IPS DF 6.9 (cell line): Measurements from ENCODE around the gene KIAA1755.

Source experiments
- DNase-seq: peaks from one replicate; pipeline ENCODE4 v3.0.0-alpha.2; 2013; ENCODE audit warnings: low read depth, low spot score
- H3K27ac ChIP-seq: one replicate; pipeline ENCODE4 v1.5.1; 2013; ENCODE audit warnings: low read length, control low read depth
- H3K27me3 ChIP-seq: 2 replicates; pipeline ENCODE4 v1.6.1; 2013; ENCODE audit warnings: mild to moderate bottlenecking, low read length; ENCODE audit not compliant: control insufficient read depth, insufficient read depth
- H3K36me3 ChIP-seq: 2 replicates; pipeline ENCODE4 v1.6.1; 2013; ENCODE audit warnings: low read length; ENCODE audit not compliant: control insufficient read depth, insufficient read depth
- H3K4me1 ChIP-seq: 2 replicates; pipeline ENCODE4 v1.6.1; 2013; ENCODE audit warnings: low read length; ENCODE audit not compliant: control insufficient read depth, insufficient read depth
- H3K4me3 ChIP-seq: 2 replicates; pipeline ENCODE4 v1.5.1; 2013; ENCODE audit warnings: mild to moderate bottlenecking, low read length
- H3K9me3 ChIP-seq: 2 replicates; pipeline ENCODE4 v1.6.1; 2013; ENCODE audit warnings: low read length, inconsistent platforms; ENCODE audit not compliant: control insufficient read depth, insufficient read depth
- WGBS: extraction: QIAGEN DNeasy Blood & Tissue Kit; methylation state at CpG from one replicate; pipeline ENCODE4 v1.1.7; 2013; ENCODE audit warnings: mixed read lengths, missing lambda C conversion rate; ENCODE audit not compliant: insufficient read length, insufficient coverage; 5-methylcytosine and 5-hydroxymethylcytosine counted together

Gene KIAA1755

GRCh38 chr20:38301309-38301708, 40.8 kb upstream of the KIAA1755 start:
- peaks cover 3% of the 10 kb centered on the region for H3K4me1 ChIP-seq
- H3K36me3 ChIP-seq: no peaks in the 10 kb centered on the region
- H3K4me3 ChIP-seq: no peak overlapping the region
- H3K9me3 ChIP-seq: no peaks in the 10 kb centered on the region
- no peak for DNase-seq
- H3K27me3 ChIP-seq: no peaks in the 10 kb centered on the region
- WGBS: no CpG with 5 or more reads among the region's 3 CpGs
- no peak overlapping the region for H3K27ac ChIP-seq

GRCh38 chr20:38300438-38300837, 39.9 kb upstream of the KIAA1755 start:
- Histone ChIP-seq H3K27ac (no peak overlapping the region), H3K9me3 (no peaks in the 10 kb centered on the region), H3K36me3 (no peaks in the 10 kb centered on the region), H3K27me3 (no peaks in the 10 kb centered on the region), H3K4me1 (peaks cover 3% of the 10 kb centered on the region), H3K4me3 (no peak overlapping the region)
- DNase-seq: no peak
- WGBS: no CpG with 5 or more reads among the region's 4 CpGs

DNA sequence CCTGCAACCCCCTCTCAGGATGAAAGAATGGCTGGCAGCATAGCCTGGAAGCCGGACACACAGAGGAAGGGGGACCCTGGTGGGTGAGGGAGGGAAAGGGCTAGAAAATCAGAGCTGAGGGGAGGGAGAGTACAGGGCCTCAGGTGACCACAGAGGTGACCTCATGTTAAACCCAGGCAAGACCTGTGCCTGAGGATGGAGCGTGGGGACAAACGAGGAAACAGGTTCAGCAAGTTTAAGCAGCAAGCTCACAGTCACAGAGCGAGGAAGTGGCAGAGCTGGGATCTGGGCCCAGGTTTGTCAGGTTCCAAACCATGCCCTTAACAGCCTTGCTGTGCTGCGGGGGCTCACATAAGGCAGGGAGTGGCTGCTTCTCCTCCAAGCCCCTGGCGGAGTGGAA, 39.4 kb upstream of the KIAA1755 start:
- no CpG with 5 or more reads among the region's 6 CpGs for WGBS
- Histone ChIP-seq H3K27me3 (no peaks in the 10 kb centered on the region), H3K27ac (no peak overlapping the region), H3K36me3 (no peaks in the 10 kb centered on the region), H3K4me3 (no peak overlapping the region), H3K9me3 (no peaks in the 10 kb centered on the region), H3K4me1 (peaks cover 3% of the 10 kb centered on the region)
- DNase-seq: no peak

DNA sequence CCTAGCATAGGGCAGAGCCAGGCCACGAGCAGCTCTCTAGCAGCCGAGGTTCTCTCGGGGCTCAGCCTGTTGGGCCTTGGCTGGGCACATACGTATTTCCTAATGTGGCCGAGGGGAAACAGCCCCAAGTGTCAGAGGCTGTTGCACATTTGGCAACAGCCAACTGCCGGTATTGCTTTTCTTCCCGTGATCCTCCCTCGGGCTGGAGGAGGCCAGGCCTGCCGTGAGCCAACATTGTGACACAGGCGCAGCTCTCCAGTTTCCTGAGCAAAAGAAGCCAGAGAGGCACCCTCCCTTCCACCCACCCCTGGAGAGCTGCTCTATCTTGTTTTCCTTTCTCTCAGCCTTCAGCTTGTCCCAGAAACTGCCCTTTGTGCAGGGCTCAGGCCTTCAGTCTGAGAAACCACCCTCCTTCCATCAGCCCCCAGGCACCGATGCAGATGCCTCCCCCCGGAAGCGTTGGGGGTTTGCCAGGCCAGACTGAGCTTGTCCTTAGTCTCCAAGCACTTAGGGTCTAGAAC, 38.3 kb upstream of the KIAA1755 start:
- no peaks in the 10 kb centered on the region for H3K36me3 ChIP-seq
- DNase-seq: no peak
- no CpG with 5 or more reads among the region's 13 CpGs for WGBS
- no peak overlapping the region for H3K27ac ChIP-seq
- H3K4me3 ChIP-seq: no peak overlapping the region
- H3K27me3 ChIP-seq: no peaks in the 10 kb centered on the region
- peaks cover 6% of the 10 kb centered on the region for H3K4me1 ChIP-seq
- no peaks in the 10 kb centered on the region for H3K9me3 ChIP-seq

DNA sequence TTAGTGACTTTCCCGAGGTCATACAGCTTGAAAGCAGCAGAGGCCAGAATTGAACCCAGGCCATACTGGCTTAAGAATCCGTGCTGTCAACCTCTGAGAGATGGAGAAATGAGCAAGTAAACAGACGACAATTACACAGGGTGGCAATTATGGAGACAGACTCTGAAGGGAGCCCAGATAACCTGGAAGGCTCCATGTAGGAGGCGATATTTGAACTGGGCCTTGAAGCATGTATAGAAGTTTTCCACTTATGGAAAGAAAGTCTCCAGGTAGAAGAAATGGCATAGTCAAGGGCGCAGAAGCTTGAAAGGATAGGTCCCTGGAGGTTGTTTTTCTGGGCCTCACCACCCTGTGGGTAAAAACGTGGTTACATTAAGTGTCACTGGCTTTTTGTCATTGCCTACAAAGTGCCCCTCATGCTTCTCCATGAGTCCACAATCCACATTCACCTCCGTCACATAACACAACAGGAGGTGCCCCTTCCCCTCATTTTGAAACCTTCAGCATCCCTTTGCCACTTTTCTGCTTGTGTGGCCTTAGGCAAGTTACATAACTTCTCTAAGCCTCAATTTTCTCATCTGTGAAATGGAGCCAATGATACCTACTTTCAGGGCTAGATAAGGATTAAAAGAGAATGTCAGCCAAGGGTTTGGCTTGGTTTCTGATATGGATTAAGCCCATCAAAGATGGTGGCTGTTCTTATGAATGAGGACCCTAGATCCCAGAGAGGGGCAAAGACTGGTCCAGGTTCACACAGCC, 37.6 kb upstream of the KIAA1755 start:
- peaks cover 6% of the 10 kb centered on the region for H3K4me1 ChIP-seq
- no peak overlapping the region for H3K27ac ChIP-seq
- no CpG with 5 or more reads among the region's 7 CpGs for WGBS
- H3K36me3 ChIP-seq: no peaks in the 10 kb centered on the region
- no peaks in the 10 kb centered on the region for H3K9me3 ChIP-seq
- H3K4me3 ChIP-seq: no peak overlapping the region
- H3K27me3 ChIP-seq: no peaks in the 10 kb centered on the region
- no peak for DNase-seq

DNA sequence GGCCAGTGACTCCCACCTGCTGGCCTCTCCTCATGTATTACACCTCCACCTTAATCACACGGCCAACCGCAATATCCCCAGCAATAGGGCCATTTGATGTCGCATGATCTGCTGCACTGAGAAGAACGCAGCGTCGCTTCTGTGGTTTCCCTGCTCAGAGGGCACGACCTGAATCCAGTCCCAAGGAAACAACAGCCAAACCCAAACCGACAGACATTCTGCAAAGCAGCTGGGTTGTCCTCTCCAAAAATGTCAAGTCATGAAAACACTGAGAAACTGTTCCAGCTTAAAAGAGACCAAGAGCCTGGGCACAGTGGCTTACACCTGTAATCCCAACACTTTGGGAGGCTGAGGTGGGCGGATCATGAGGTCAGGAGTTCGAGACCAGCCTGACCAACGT, 35.9 kb upstream of the KIAA1755 start:
- H3K27ac ChIP-seq: no peak overlapping the region
- WGBS: no CpG with 5 or more reads among the region's 11 CpGs
- H3K27me3 ChIP-seq: no peaks in the 10 kb centered on the region
- H3K9me3 ChIP-seq: no peaks in the 10 kb centered on the region
- DNase-seq: no peak
- no peaks in the 10 kb centered on the region for H3K36me3 ChIP-seq
- peaks cover 6% of the 10 kb centered on the region for H3K4me1 ChIP-seq
- no peak overlapping the region for H3K4me3 ChIP-seq

GRCh38 chr20:38295811-38296210, 35.3 kb upstream of the KIAA1755 start:
- Histone ChIP-seq H3K27me3 (no peaks in the 10 kb centered on the region), H3K4me3 (no peak overlapping the region), H3K27ac (no peak overlapping the region), H3K36me3 (no peaks in the 10 kb centered on the region), H3K9me3 (no peaks in the 10 kb centered on the region), H3K4me1 (peaks cover 6% of the 10 kb centered on the region)
- no CpG with 5 or more reads among the region's 5 CpGs for WGBS
- no peak for DNase-seq

GRCh38 chr20:38294076-38294591, 33.6 kb upstream of the KIAA1755 start:
- Histone ChIP-seq H3K36me3 (no peaks in the 10 kb centered on the region), H3K27me3 (no peaks in the 10 kb centered on the region), H3K27ac (no peak overlapping the region), H3K4me3 (no peak overlapping the region), H3K9me3 (no peaks in the 10 kb centered on the region), H3K4me1 (peaks cover 2% of the 10 kb centered on the region)
- no peak for DNase-seq
- no CpG with 5 or more reads among the region's 11 CpGs for WGBS

- Histone ChIP-seq H3K9me3 (no peaks in the 10 kb centered on the region), H3K36me3 (no peaks in the 10 kb centered on the region), H3K4me3 (no peak overlapping the region), H3K27me3 (no peaks in the 10 kb centered on the region), H3K27ac (no peak overlapping the region), H3K4me1 (peaks cover 2% of the 10 kb centered on the region)
- no peak for DNase-seq
- no CpG with 5 or more reads among the region's 7 CpGs for WGBS
Measured at GRCh38 chr20:38293491-38294065, 33.0 kb upstream of the KIAA1755 start.

DNA sequence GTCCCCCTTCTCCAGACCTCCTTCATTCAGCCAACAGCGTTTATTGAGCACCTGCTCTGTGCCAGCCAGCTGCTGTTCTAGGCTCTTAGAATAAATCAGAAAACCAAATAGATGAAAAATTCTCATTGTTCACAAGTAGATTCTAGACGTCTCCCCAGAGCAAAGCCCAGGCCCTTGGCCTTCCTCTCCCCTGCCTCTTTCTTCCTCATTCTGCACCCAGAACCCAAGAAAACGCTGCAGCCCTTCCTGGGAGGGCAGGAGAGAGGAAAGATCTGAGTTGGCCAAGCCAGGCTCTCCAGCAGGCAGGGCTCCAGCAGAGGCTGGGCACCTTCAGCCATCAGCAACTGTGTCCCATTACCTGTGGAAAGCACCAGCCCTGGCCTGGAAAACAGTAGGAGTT, 31.4 kb upstream of the KIAA1755 start:
- WGBS: no CpG with 5 or more reads among the region's 3 CpGs
- Histone ChIP-seq H3K27ac (no peak overlapping the region), H3K4me1 (peaks cover 2% of the 10 kb centered on the region), H3K27me3 (no peaks in the 10 kb centered on the region), H3K4me3 (no peak overlapping the region), H3K9me3 (no peaks in the 10 kb centered on the region), H3K36me3 (no peaks in the 10 kb centered on the region)
- no peak for DNase-seq
